PC-3 (cell line): Measurements from ENCODE around the gene ZEB1. TPM values are rescaled to one million over a fixed set of nuclear protein-coding genes. Genes with fewer than 3 reads are reported as not detected.

ENCODE experiments used
- ATAC-seq: fragments of 200-7000 bp; cut with Tn5 transposase; 2 replicates; pipeline ENCODE4 v1.9.1; 2020; ENCODE audit warnings: mild to moderate bottlenecking, moderate library complexity
- BruUV-seq: library from RNA; stranded (reverse); fragments of 400-500 nt; replicated peaks from 2 replicates; lab custom pipeline; 2021; lab: Mats Ljungman, UMichigan
- CTCF ChIA-PET: fragments of 300-600 bp; sonication (Branson Sonifier 250); formaldehyde crosslinking; loops from one replicate; lab custom pipeline; 2022; ENCODE audit warnings: antibody characterized with exemption; lab: Charles Lee
- POLR2A ChIA-PET: fragments of 300-600 bp; sonication (Branson Sonifier 250); formaldehyde crosslinking; loops from one replicate; lab custom pipeline; 2022; ENCODE audit warnings: antibody characterized with exemption; ENCODE audit not compliant: unreplicated experiment; lab: Charles Lee
- DNase-seq: peaks from one replicate; pipeline ENCODE4 v3.0.0-alpha.2; 2015
- H2AFZ ChIP-seq: fragments of 300-600 bp; sonication (generic); 2 replicates; pipeline ENCODE4 v1.6.0; 2016; ENCODE audit warnings: antibody characterized with exemption, low read length
- H3F3A ChIP-seq: fragments of 300-600 bp; sonication (generic); one replicate; pipeline ENCODE4 v1.6.0; 2017; ENCODE audit warnings: antibody characterized with exemption, low read length, control low read depth, mild to moderate bottlenecking; ENCODE audit not compliant: unreplicated experiment
- H3K27ac ChIP-seq: fragments of 300-600 bp; sonication (generic); 2 replicates; pipeline ENCODE4 v1.5.1; 2016; ENCODE audit warnings: mild to moderate bottlenecking, low read length
- H3K27me3 ChIP-seq: fragments of 300-600 bp; sonication (generic); 2 replicates; pipeline ENCODE4 v1.6.1; 2016; ENCODE audit warnings: low read length, mixed read lengths
- H3K36me3 ChIP-seq: fragments of 300-600 bp; sonication (generic); 2 replicates; pipeline ENCODE4 v1.6.1; 2016; ENCODE audit warnings: low read depth, mixed run types, low read length, mixed read lengths
- H3K4me1 ChIP-seq: fragments of 300-600 bp; sonication (generic); 2 replicates; pipeline ENCODE4 v1.5.1; 2016; ENCODE audit warnings: low read length; ENCODE audit not compliant: insufficient read depth
- H3K4me2 ChIP-seq: fragments of 300-600 bp; sonication (generic); 2 replicates; pipeline ENCODE4 v1.6.0; 2016; ENCODE audit warnings: low read length
- H3K4me3 ChIP-seq: fragments of 300-600 bp; sonication (generic); 2 replicates; pipeline ENCODE4 v1.5.1; 2016; ENCODE audit warnings: mild to moderate bottlenecking, low read length, mixed read lengths
- H3K79me2 ChIP-seq: fragments of 300-600 bp; sonication (generic); 2 replicates; pipeline ENCODE4 v1.6.1; 2017; ENCODE audit warnings: low read length, mixed read lengths
- H3K9ac ChIP-seq: fragments of 300-600 bp; sonication (generic); 2 replicates; pipeline ENCODE4 v1.6.0; 2016; ENCODE audit warnings: mild to moderate bottlenecking, low read length
- H3K9me2 ChIP-seq: fragments of 300-600 bp; sonication (generic); replicated peaks from 2 replicates; pipeline ENCODE4 v1.6.1; 2016; ENCODE audit warnings: mixed run types, low read length, mixed read lengths
- H3K9me3 ChIP-seq: fragments of 300-600 bp; sonication (generic); 2 replicates; pipeline ENCODE4 v1.6.1; 2016; ENCODE audit warnings: low read length, mixed read lengths
- H4K20me1 ChIP-seq: fragments of 300-600 bp; sonication (generic); 2 replicates; pipeline ENCODE4 v1.6.1; 2016; ENCODE audit warnings: low read length, mixed read lengths
- CTCF ChIP-seq: fragments of 300-600 bp; sonication (generic); conservative IDR thresholded peaks from 2 replicates; pipeline ENCODE4 v1.5.1; 2017; ENCODE audit warnings: antibody characterized with exemption, low read depth, mild to moderate bottlenecking, low read length
- EZH2 ChIP-seq: fragments of 300-600 bp; sonication (generic); IDR thresholded peaks from one replicate; pipeline ENCODE4 v1.6.1; 2017; ENCODE audit warnings: antibody characterized with exemption, mild to moderate bottlenecking, low read length; ENCODE audit not compliant: unreplicated experiment
- EZH2phosphoT487 ChIP-seq: fragments of 300-600 bp; sonication (generic); IDR thresholded peaks from 2 replicates; pipeline ENCODE4 v1.6.1; 2018; ENCODE audit warnings: mild to moderate bottlenecking, antibody characterized with exemption, low read length, borderline replicate concordance
- intact Hi-C: fragments of 100-400 bp; cut with micrococcal nuclease; formaldehyde crosslinking; loops from 2 replicates; pipeline ENCODE4 v1.9.0; 2023
- total RNA-seq: library from RNA; depleted of rRNA; stranded (reverse); fragments of >200 nt; gene quantifications from 2 replicates; pipeline ENCODE4 v1.2.3, GENCODE V29; 2014

ZEB1 gene
- total RNA-seq, 1 experiment from 2014 or later, result 3.9 TPM

DNA sequence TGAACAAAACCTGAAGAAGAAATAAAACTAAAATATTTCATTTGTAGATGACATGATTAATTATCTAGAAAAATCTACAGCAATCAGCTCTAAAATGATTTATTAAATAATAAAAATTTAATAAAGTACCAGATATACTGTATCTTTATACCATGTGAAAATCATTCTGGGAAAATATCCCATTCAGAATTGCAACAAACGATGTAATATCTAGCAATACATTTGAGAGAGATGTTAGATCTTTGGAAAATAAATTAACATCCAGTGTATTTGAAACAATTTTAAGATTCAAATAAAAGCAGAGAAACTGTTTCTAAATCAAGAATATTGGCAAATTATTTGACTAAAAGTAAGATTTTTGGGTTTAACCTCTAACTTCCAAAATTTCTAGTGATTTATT is 62.2 kb downstream of the ZEB1 start:
- TF ChIP-seq EZH2, result no peak
- TF ChIP-seq CTCF, result no peak
- TF ChIP-seq EZH2phosphoT487, result no peak
- Histone ChIP-seq H3K27ac (no peak overlapping the region), H2AFZ (no peak overlapping the region), H3K9me2 (no peaks in the 10 kb centered on the region), H3K4me1 (peaks cover 13% of the 10 kb centered on the region), H3K4me3 (no peak overlapping the region), H4K20me1 (no peaks in the 10 kb centered on the region), H3K9ac (no peak overlapping the region), H3K36me3 (no peaks in the 10 kb centered on the region), H3K79me2 (no peaks in the 10 kb centered on the region), H3K9me3 (no peaks in the 10 kb centered on the region), H3F3A (no peaks in the 10 kb centered on the region), H3K4me2 (no peak overlapping the region), H3K27me3 (no peaks in the 10 kb centered on the region)
- intact Hi-C loops, result no loop called here
- POLR2A ChIA-PET, result no interaction called here
- CTCF ChIA-PET, result interaction anchor here (0.5 kb wide), 1 partner anchor 19 kb away, joined by 3 read pairs; no protein-coding TSS in a partner anchor
- DNase-seq (no peak), ATAC-seq (no peak)
- BruUV-seq, result no TSS peak

DNA sequence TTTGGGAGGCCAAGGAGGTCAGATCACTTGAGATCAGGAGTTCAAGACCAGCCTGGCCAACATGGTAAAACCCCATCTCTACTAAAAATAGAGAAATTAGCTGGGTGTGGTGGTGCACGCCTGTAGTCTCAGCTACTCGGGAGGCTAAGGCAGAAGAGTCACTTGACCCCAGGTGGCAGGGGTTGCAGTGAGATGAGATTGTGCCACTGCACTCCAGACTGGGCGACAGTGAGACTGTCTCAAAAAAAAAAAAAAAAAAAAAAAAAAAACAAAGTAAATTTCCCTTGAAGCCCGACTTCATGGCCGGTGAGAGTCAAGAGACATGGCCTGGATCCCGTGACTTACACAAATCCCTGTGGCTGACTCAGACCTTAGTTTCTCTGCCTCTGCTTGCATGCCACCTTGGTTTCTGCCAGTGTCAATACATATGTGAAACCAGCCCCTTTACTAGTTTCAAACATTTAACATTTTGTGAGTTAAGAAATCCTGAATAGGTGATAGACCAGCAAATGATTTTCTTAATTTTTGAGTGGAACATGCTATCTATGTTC is 62.8 kb downstream of the ZEB1 start:
- Histone ChIP-seq H3K4me2 (no peak overlapping the region), H3K79me2 (no peaks in the 10 kb centered on the region), H3K27me3 (no peaks in the 10 kb centered on the region), H3K4me3 (no peak overlapping the region), H3K27ac (no peak overlapping the region), H2AFZ (no peak overlapping the region), H4K20me1 (no peaks in the 10 kb centered on the region), H3K9me2 (no peaks in the 10 kb centered on the region), H3K9me3 (no peaks in the 10 kb centered on the region), H3F3A (no peaks in the 10 kb centered on the region), H3K4me1 (peaks cover 13% of the 10 kb centered on the region), H3K36me3 (no peaks in the 10 kb centered on the region), H3K9ac (no peak overlapping the region)
- CTCF ChIA-PET, result no interaction called here
- ATAC-seq, result no peak
- intact Hi-C loops, result loop anchor here (2.0 kb wide), 1 partner anchor 51 kb away; no protein-coding TSS in a partner anchor
- TF ChIP-seq EZH2 (no peak), EZH2phosphoT487 (no peak), CTCF (no peak)
- no peak for DNase-seq
- no TSS peak for BruUV-seq
- POLR2A ChIA-PET, result interaction anchor here (0.6 kb wide), 1 partner anchor 31 kb away, joined by 4 read pairs; no protein-coding TSS in a partner anchor
